GM19438 (cell line): ENCODE results near the gene TTPAL.

Experiments used
- ATAC-seq: cut with Tn5 transposase; IDR thresholded peaks from one replicate; pipeline ENCODE4 v1.9.1; 2021; ENCODE audit warnings: low read depth; ENCODE audit not compliant: unreplicated experiment

The TTPAL gene

DNA sequence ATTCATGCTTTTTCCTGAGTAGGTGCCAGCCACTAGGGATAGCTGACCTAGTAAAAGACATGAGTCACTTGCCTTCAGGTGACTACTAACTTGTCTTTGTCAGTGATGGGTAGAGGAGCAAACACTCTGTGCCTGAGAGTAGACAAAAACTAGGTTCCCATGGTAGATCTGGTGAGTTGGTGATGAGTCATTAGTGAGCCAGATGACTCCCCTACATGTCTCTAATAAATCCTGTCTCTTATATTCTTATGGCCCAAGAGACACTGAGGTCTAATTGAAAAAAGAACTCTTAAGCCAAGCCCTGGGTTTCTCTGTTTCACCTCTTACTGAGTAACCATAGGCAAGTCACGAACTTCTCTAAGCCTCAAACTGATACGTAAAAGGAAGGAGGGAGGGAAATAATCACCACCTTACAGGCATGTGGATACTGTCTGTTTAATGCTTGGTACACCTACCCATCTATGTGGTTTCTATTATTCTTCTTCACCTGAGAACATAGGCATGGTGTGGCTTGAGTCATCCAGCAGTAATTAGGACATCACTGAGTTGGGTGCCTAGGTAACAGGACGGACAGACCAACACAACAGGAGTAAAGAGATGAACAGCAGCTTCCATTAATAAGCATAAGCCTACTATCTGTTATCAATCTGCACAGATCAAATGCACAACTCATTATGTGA, 20.3 kb downstream of the TTPAL start:
- ATAC-seq: no peak

DNA sequence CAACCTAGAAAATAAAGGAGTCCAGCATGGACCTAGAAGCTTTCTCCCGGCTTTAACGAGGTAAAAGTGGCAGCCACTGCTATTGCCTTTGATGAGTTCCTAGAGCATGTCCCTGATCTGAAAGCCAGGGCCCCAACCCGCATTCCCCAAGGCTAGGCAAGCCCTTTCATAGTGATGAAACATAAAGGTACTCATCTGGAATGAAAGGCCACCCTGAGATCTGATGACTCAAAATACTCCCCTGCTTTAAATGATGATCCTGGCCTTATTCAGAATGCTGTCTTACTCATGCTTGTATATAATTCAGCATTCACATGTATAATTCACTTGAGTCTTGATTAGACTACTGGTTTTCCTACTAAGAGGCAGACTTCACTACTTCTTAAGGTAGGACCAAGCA, 21.3 kb downstream of the TTPAL start:
- no peak for ATAC-seq

DNA sequence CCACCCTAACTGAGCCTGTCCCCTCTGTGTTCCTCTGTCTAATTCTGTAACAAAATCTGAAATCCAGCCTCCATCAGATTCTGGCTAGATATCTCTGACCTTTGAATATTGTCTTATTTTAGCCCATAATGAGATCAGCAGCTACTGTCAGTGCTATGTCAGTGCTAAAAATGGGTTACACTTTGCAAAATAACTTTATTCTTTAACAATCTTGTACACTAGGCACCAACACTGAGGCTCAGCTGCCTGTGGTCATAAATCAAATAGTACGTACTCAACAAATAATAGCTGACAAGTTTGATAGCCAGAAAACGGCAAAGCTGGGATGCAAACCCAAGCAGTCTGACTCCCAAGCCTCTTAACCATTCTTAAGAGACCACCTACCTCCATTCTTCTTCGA, 22.1 kb downstream of the TTPAL start:
- ATAC-seq: no peak

DNA sequence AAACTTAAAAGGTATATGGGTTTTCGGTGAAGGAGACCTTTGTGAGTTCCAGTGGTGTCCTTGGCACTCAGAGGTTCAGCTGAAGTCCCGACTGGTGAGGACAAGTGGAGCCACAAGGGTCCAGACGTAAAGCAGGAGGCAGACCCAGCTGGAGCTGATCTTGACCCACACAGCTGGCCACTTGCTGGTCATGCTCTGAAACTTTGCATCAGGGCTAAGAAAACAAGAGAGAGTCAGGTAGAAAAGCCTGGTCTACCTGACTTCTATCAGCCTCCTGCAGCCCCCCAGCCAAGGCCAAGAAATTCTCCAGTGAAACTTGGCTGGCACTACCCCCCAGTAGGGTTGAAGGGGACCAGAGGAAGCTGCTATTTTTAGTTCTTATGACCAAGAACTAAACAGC, 24.5 kb downstream of the TTPAL start:
- no peak for ATAC-seq

DNA sequence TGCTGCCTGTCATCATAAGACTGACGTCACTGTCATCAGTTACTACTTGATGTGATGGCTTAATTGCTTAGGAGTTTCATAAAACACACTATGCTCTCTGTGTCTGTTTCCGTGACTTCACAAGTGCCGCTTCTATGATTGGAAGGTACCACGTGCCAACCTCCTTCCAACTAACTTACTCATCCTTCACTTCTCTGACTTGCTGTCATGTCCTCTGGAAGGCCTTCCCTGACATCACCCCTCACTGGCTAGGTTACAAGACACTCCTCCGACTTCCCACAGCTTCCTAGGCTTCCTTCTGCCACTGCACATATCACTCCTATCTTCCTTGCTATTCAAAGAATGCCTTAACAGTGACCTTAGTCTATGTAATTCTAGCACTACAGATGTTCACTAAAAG, 25.8 kb downstream of the TTPAL start:
- ATAC-seq: no peak

DNA sequence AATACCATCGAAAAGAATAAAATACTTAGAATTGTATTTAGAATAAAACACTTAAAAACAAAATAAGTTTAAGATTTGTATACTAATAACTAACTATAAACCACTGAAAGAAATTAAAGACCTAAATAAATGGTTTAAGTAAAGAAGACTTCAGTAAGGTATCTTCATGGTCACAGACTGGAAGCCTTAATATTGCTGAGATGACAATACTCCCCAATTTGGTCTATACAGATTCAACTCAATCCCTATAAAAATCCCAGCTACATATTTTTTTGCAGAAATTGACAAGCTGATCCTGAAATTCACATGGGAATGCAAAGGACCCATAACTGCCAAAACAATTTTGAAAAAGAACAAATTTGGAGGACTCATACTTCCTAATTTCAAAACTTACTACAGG, 27.3 kb downstream of the TTPAL start:
- ATAC-seq: no peak

DNA sequence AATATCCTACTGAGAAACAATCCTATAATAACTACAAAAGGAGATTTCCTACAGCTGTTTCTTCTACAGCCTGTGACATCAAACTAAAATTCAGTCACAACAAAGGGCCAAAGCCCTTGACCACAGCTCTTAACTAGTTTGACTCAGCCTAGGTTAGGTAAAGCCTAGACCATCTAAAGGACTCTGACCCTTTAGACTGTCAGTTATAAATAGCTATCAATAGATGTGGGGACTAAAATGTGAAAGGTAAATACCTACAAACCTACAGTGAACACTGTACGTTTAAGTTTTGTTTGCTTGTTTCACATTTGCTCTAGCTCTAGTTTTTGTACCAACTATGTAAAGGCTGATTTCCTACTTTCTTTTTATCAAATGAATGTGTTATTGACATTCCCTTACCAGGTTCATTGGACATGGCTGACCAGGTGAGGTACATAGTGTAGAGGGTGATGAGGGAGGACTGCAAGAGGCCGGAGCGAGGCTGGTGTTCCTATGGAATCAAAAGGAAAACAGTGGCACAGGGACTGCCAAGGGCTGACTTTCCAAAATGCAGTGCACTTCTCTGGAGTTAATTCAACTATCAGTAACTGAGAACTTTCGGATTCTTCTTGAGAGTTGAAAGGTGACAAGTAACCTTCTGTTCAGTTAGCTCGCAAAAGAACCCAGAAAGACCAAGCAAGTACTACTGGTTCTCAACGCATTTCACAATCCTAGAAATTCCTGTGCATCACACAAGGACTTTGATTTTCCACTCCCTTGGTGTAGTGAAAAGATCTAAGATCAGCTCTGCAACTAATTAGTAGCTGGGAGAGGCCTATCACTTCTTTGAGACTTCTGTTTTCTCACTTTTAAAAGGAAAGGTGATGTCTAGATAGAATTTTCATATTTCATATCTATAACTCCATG, 29.0 kb downstream of the TTPAL start:
- ATAC-seq: no peak

DNA sequence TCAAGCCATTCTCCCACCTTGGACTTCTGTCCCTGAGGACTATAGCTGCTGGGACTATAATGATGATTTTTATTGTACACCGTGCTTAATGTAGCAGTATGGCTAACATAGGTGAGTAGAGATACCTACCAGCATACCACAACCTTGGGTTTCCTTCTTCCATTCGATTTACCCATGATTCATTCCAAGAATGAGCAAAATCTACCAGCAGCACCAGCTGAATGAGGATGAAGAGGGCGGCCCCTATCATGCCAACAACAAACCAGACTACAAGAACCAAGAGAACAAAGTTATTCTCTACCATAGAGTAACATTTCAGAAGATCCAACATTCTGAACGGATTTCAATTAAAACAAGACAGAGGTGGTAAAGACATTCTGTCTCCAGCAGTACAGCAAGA, 34.1 kb downstream of the TTPAL start:
- ATAC-seq: no peak

DNA sequence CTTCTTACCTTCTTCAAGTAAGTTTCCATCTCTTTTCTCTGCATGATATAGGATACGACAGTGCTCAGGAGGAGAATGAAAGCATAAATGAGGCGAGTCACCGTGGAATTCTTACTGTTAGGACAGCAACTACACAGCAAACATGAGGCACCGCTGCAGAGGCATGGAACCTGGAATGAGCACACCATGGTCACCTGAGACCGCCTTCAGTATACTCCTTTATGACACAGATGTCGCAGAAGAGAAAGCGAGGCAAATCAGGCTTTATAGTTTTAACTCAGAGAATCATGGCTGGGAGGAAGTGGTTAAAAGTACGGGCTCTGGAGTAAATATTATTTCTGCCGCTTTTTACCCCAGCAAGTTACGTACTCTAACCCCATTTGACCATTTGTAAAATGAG, 38.2 kb downstream of the TTPAL start:
- no peak for ATAC-seq

DNA sequence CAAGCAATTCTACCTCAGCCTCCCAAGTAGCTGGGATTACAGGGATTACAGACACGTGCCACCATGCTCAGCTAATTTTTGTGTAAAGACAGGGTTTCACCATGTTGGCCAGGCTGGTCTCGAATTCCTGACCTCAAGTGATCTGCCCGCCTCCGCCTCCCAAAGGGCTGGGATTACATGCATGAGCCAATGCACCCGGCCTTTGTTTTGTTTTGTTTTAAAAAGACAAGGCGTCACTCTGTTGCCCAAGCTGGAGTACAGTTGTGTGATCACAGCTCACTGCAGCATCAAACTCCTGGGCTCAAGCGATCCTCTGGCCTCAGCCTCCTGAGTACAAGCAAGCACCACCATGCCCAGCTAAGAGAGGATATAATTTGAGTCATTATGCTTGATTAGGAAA, 40.8 kb downstream of the TTPAL start:
- ATAC-seq: no peak

DNA sequence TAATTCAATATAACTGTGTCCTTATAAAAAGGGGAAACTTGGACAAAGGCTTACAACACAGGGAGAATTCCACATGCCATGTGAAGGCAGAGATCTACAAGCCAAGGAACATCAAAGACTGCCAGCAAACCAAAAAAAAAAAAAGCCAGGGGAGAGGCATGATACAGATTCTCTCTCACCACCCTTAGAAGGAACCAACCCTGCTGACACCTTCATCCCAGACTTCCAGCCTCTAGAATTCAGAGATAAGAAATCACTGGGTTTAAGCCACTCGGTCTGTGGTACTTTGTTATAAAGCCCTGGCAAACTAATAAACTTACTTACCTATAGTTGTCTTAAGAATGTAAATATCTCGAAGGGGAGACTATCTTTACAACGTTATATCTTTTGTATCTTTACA, 41.8 kb downstream of the TTPAL start:
- ATAC-seq: no peak

DNA sequence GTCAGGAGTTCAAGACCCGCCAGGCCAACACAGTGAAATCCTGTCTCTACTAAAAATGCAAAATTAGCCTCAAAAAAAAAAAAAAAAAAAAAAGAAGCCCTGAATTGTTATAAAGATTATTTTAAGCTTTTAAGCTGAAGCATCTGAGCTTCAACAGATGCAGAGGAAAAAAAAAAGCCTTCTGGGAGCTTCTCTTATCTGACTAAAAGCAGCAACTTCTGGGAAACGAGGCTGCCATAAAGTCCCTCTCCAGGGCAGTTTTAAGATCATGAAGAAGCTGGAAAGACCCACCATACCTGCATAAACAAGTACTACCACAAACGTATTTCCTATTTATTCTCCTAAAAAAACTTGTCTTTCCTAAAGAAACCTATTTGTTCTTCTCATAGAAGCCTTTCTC, 42.6 kb downstream of the TTPAL start:
- ATAC-seq: no peak

DNA sequence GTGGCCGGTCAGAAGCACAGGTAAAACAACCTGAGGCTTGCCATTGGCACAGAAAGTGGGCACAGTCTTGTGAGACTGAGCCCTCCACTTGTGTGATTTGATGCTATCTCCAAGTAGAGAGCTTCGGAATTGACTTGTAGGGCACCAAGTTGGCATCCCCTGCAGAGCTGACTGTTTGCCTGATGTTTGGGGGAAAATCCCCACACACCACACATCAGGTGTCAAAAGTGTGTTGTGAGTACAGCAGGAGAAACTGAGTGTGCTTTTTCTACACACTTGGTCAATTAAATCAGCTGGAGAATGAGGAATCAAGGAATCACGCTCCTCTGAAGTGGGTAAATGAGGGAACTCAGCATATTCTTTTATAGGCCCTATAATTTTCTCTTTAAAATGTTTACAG, 45.2 kb downstream of the TTPAL start:
- ATAC-seq: no peak

DNA sequence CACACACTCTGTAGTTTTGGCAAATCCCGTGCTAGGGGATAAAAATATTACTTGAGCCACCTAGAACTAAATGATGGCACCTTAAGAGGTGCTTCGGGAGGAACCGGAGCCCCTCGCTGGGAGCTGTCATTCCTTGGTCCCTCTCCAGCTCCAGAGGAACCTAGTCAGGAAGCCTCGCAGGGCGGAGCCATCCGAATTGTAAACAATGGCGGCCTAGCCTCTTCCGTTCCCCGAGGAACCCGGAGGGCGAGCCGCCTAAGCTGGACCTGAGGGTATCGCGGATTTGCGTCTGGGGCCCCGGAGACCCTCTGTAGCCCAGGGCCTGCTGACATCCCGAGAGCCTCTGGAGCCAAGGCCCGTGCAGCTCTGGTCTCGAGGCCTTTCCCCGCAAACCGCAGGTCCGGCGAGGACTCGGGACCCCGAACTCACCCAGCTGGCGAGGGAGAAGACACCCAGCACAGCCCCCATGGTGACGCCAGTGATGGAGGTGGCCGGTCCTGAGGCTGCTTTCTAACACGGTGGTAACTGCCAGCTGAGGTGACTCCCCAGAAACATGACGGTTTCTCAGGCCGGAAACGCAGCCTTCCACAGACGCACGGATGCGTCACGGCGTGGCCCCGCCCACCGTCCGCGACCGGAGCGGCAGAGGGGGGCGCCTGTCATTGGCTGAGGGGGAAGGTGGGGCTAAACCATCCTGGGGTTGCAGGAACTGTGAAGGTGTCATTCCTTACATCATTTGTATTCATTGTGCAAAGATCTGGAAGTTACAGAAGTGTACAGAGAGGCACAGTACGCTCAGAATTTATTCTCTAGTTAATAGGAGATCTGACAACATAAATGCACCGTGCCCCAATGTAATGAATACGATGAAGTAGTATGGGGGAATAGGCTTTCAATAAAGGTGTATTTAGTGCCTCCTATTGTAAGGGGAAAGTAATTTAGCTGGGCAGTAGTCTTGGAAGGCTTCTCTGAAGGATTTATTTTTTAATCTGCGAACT, 46.1 kb downstream of the TTPAL start, which contains the start of gene SERINC3:
Gene SERINC3 (minus strand): TSS at position 587 of the 998 bp plus-strand sequence. CDS start 119 bp downstream, at position 468.
- ATAC-seq: peak; percentile 99

DNA sequence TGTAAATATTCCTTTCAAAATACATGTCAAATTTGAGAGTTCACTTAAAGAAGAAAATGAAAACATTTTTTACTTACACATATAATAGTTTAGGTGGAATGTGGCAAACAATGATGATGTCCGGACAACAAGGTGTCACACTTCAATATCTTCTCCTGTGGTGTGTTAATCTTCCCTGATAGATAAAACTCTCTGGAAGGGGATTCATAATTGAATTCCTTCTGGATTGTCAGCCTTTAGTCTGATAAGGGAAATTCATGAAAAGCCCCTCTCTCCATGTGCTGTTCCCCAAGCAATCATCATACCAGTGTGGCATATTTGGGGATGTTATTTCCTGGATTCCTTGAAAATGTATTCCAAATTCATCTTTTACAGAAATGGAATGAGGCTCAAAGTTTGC, 47.2 kb downstream of the TTPAL start:
- ATAC-seq: no peak

DNA sequence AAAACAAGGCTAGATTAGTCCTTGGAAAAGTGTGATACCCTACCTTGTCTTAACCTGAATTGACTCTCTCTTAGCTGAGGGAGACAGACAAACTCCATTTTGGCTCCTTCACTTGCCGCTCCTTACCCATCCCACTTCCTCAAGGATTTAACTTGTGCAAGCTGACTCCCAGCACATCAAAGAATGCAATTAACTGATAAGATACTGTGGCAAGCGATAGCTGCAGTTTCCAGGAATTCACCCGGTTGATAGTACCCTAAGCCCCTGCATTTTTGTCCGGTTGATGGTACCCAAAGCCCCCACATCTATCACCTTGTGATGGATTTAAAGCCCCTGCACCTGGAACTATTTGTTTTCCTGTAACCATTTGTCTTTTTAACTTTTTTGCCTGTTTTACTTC, 48.1 kb downstream of the TTPAL start:
- no peak for ATAC-seq

DNA sequence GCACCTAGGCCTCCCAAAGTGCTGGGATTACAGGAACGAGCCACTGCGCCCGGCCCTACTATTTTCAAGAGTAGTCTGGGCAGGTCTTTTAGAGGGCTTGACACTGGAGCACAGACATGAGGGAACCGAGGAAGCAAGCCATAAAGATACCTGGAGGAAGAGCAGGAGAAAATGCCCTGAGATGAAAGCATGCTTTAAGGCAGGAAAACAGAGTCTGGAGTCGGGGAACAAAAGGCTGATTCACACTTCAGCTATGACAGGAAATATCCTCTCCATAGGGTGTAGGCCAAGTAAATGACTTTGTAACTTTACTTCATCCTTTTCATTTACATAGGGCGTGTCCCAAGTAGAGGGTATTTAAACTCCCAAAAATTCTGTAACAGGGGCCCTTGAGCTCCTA, 50.5 kb downstream of the TTPAL start:
- ATAC-seq: no peak

DNA sequence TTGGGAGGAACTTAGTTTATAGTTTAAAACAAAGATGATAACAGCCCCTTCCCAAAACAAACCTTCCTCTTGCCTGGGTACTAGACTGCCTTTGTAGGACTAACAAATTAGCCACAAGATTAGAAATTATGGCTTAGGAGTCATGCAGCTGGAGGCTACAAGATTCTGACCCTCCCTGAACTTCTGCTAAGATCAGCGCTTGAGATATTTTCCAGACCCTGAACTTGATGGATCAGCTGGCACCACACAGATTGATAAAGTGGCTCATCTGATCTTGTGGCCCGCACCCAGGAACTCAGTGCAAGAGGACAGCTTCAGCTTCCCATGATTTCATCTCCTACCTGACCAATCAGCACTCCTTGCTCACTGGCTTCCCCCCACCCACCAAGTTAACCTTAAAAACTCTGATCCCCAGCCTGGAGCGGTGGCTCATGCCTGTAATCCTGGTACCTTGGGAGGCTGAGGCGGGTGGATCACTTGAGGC, 52.1 kb downstream of the TTPAL start:
- no peak for ATAC-seq

DNA sequence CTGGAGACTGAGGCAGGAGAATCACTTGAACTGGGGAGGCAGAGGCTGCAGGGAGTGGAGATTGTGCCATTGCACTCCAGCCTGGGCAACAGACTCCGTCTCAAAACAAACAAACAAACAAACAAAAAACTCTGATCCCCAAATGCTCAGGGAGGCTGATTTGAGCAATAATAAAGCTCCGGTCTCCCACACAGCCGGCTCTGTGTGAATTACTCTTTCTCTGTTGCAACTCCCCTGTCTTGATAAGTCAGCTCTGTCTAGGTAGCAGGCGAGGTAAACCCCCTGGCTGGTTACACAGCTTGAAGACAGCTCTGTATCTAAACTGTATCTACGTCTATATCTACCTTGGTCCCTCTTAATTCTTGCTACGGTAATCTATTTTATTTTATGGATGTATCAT, 52.6 kb downstream of the TTPAL start:
- no peak for ATAC-seq

DNA sequence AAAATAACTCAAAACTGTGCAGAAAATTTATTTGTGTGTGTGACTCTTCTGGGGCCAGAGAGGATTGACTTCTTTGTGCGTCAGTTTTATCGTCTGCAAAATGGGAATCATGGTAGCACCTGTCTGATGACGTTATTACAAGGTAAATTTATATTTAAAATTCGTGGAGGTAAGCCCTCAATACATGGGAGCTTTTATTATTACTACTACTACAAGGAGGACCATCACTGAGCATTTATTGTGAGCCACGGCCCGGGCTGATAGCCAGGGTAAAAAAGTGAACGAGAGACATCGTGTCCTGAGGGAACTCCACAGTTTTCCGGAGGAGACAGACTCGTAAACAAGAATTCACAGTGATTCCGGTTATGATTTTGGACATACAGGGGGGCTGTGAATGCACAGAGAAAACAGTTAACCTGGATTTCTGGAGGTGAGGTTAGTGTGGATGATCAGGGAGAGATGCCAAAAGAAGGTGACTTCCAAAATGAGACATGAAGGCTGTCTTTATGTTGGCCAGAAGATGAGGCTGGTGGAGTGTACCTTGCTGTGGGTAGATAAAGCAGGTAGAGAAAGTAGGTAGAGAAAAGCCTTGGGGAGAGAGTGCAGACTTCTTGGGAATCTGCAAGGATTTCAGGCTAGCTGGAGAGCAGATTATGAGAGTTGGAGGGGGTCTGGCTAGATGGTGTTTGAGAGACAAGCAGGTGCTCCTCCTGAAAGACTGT, 56.7 kb downstream of the TTPAL start:
- no peak for ATAC-seq
